Adrenal gland (tissue), 5 donors: Measurements from ENCODE around the gene IGF2BP2.

ENCODE experiments used
- CTCF ChIP-seq, 6 experiments: fragments of 450-650 bp in 4 of 6; fragments of 200-600 bp in 2 of 6; sonication (generic) in 1 of 6; IDR thresholded peaks; 1 replicate in 5 of 6; 2 replicates in 1 of 6; pipeline versions ENCODE4 v1.5.1 to v1.8.0; 2016 to 2021; ENCODE audit warnings: antibody characterized with exemption in 6 of 6, mild to moderate bottlenecking in 2 of 6, moderate library complexity in 1 of 6
- POLR2A ChIP-seq, 2 donors: fragments of 450-650 bp; IDR thresholded peaks; one replicate each; pipeline ENCODE4 v1.6.1; 2017; ENCODE audit warnings: antibody characterized with exemption in 2 of 2, mild to moderate bottlenecking in 2 of 2, moderate library complexity in 1 of 2
- donor health status: DM: no; HTN: no; CAD: no.

- TF ChIP-seq CTCF (IDR thresholded peaks at IDR 0.05) (no peak), POLR2A (IDR thresholded peaks at IDR 0.05) (no peak)
Measured at GRCh38 chr3:185856652-185857051, 31.8 kb upstream of the IGF2BP2 start.
